Measurements from ENCODE around the gene SEM1.

SEM1 gene

DNA sequence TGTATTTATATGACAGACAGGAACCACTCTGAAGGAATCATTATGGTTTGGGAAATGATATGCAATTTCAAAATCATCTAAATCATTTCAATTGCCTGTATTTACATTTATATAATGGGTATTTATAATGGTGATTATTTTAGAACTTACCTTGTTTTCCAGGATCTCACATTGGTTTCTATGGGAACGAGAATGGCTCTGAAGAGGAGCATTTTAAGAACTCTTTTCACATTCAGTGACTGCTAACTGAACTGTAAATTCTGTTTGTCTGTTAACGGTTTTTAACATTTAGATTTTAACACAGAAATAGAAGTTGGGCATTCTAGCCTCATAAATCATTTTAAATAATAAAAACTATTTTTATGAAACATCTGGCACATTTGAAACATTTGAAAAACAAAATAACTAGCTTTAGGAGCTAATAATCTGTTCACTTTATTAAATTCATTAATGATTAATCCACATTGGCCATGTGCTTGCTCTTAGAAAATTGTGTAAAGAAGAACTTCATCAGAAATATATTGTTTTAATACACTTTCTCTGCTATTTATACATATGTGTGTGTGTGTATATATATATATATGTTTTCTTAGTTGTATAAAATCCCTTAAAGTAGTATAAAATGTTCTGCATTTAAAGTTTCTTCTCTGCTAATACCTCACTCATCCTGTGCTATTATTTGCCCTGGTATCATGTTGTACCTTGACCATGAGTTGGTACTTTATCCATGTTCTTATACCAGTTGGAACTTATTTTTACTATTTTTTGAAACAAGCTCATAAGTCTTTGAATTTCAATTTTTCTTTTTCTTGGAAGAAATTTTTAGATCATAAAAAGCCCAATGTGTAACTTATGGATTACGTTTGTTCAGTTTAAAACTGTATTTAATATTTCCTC, 8.7 kb upstream of the SEM1 start:
- H2AFZ ChIP-seq (ENCODE audit: low read depth, low read length): no peak overlapping the region
- no peak for TF ChIP-seq EZH2phosphoT487 (IDR thresholded peaks at IDR 0.05; ENCODE audit: low read depth)
- TF ChIP-seq, protein P1, sequence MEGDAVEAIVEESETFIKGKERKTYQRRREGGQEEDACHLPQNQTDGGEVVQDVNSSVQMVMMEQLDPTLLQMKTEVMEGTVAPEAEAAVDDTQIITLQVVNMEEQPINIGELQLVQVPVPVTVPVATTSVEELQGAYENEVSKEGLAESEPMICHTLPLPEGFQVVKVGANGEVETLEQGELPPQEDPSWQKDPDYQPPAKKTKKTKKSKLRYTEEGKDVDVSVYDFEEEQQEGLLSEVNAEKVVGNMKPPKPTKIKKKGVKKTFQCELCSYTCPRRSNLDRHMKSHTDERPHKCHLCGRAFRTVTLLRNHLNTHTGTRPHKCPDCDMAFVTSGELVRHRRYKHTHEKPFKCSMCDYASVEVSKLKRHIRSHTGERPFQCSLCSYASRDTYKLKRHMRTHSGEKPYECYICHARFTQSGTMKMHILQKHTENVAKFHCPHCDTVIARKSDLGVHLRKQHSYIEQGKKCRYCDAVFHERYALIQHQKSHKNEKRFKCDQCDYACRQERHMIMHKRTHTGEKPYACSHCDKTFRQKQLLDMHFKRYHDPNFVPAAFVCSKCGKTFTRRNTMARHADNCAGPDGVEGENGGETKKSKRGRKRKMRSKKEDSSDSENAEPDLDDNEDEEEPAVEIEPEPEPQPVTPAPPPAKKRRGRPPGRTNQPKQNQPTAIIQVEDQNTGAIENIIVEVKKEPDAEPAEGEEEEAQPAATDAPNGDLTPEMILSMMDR (IDR thresholded peaks at IDR 0.05; ENCODE audit: low read depth, low read length): no peak
- H3K4me3 ChIP-seq (ENCODE audit: low read length): no peak overlapping the region
- no peaks in the 10 kb centered on the region for H4K20me1 ChIP-seq (ENCODE audit: insufficient read depth, low read length)
- H3K4me2 ChIP-seq (ENCODE audit: low read length): no peak overlapping the region
- no peak overlapping the region for H3K27ac ChIP-seq (ENCODE audit: low read length)
- H3K36me3 ChIP-seq (replicated peaks; ENCODE audit: low read depth, low read length): no peaks in the 10 kb centered on the region
- peaks cover under 1% of the 10 kb centered on the region; the same call in 1 of the 2 replicates for H3K9me3 ChIP-seq (ENCODE audit: insufficient read depth, low read length)
- H3K27me3 ChIP-seq (ENCODE audit: low read depth, low read length): no peaks in the 10 kb centered on the region
- no peaks in the 10 kb centered on the region for H3K4me1 ChIP-seq (ENCODE audit: low read length)
- no peaks in the 10 kb centered on the region for H3K79me2 ChIP-seq (ENCODE audit: low read length)
- no peak overlapping the region for H3K9ac ChIP-seq (ENCODE audit: low read length)

DNA sequence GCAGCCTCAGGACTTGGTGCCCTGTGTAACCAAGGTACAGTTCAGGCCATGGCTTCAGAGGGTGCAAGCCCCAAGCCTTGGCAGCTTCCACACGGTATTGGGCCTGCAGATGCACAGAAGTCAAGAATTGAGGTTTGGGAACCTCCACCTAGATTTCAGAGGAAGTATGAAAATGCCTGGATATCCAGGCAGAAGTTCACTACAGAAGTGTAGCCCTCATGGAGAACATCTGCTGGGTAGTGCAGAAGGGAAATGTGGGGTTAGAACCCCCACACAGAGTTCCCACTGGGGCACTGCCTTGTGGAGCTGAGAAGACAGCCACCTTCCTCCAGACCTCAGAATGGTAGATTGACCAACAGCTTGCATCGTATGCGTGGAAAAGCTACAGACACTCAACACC, 3.4 kb upstream of the SEM1 start:
- TF ChIP-seq, protein P1 (IDR thresholded peaks at IDR 0.05; ENCODE audit: low read depth, low read length): no peak
- TF ChIP-seq EZH2phosphoT487 (IDR thresholded peaks at IDR 0.05; ENCODE audit: low read depth): no peak
- no peak overlapping the region for H3K4me3 ChIP-seq (ENCODE audit: low read length)
- peaks cover 12% of the 10 kb centered on the region for H3K4me1 ChIP-seq (ENCODE audit: low read length)
- no peak overlapping the region for H3K9ac ChIP-seq (ENCODE audit: low read length)
- H3K79me2 ChIP-seq (ENCODE audit: low read length): peaks cover 16% of the 10 kb centered on the region
- H3K4me2 ChIP-seq (ENCODE audit: low read length): no peak overlapping the region
- no peak overlapping the region for H2AFZ ChIP-seq (ENCODE audit: low read depth, low read length)
- no peak overlapping the region for H3K27ac ChIP-seq (ENCODE audit: low read length)
- peaks cover 8% of the 10 kb centered on the region for H4K20me1 ChIP-seq (ENCODE audit: insufficient read depth, low read length)
- H3K27me3 ChIP-seq (ENCODE audit: low read depth, low read length): no peaks in the 10 kb centered on the region
- H3K36me3 ChIP-seq (replicated peaks; ENCODE audit: low read depth, low read length): peaks cover 6% of the 10 kb centered on the region
- H3K9me3 ChIP-seq (ENCODE audit: insufficient read depth, low read length): peaks cover 9% of the 10 kb centered on the region; the same call in 1 of the 2 replicates

DNA sequence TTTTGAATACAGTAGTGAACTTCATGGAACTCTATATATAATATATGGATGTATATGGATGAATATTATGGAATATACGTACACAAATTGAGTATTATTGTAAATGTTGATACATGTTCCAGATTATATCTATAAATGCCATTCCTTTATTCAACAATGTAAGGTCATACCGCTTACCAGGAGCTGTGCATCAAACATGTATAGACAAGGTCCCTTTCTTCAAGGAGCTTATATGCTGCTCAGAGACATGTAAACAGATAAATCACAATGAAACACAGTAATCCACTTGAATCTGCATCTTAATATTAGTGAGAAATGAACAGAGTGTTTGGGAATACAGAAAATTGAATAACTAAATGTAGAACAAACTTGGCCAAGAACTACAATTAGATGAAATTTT, 898 bp upstream of the SEM1 start:
- Histone ChIP-seq H2AFZ (ENCODE audit: low read depth, low read length) (peak overlapping the region; percentile 99), H3K4me1 (ENCODE audit: low read length) (peaks cover 13% of the 10 kb centered on the region), H3K9ac (ENCODE audit: low read length) (no peak overlapping the region), H3K9me3 (ENCODE audit: insufficient read depth, low read length) (peaks cover 9% of the 10 kb centered on the region; the same call in 1 of the 2 replicates), H3K4me2 (ENCODE audit: low read length) (peak overlapping the region; percentile 92; the same call in 1 of the 2 replicates), H3K27ac (ENCODE audit: low read length) (no peak overlapping the region), H3K4me3 (ENCODE audit: low read length) (no peak overlapping the region), H3K27me3 (ENCODE audit: low read depth, low read length) (no peaks in the 10 kb centered on the region), H3K36me3 (replicated peaks; ENCODE audit: low read depth, low read length) (peaks cover 14% of the 10 kb centered on the region), H4K20me1 (ENCODE audit: insufficient read depth, low read length) (peaks cover 24% of the 10 kb centered on the region), H3K79me2 (ENCODE audit: low read length) (peaks cover 40% of the 10 kb centered on the region)
- TF ChIP-seq EZH2phosphoT487 (IDR thresholded peaks at IDR 0.05; ENCODE audit: low read depth): no peak
- TF ChIP-seq, protein P1 (IDR thresholded peaks at IDR 0.05; ENCODE audit: low read depth, low read length): no peak

DNA sequence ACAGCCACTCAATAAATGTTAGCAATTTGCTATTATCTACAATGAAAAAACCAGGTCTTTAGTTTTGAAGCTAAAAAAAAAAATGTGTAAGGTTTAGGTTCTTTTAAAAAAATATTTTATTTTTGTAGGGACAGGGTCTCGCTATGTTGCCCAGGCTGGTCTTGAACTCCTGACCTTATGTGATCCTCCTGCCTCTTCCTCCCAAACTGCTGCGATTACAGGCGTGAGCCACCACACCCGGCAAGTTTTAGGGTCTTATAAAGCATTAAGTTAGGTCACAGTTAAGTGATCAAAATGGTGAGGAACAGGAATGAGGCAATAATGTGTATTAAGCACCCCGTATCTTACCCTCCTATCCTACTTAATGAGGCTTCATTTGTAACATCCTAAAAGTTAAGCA, 774 bp downstream of the SEM1 start:
- H4K20me1 ChIP-seq (ENCODE audit: insufficient read depth, low read length): peaks cover 35% of the 10 kb centered on the region
- peak overlapping the region; percentile 100 for H3K4me3 ChIP-seq (ENCODE audit: low read length)
- H3K36me3 ChIP-seq (replicated peaks; ENCODE audit: low read depth, low read length): peaks cover 21% of the 10 kb centered on the region
- H3K4me1 ChIP-seq (ENCODE audit: low read length): peaks cover 13% of the 10 kb centered on the region
- H3K79me2 ChIP-seq (ENCODE audit: low read length): peaks cover 55% of the 10 kb centered on the region
- H3K9ac ChIP-seq (ENCODE audit: low read length): peak overlapping the region; percentile 93
- peak overlapping the region; percentile 99; the same call in 1 of the 2 replicates for H2AFZ ChIP-seq (ENCODE audit: low read depth, low read length)
- H3K27me3 ChIP-seq (ENCODE audit: low read depth, low read length): no peaks in the 10 kb centered on the region
- H3K4me2 ChIP-seq (ENCODE audit: low read length): peak overlapping the region; percentile 92
- no peak for TF ChIP-seq EZH2phosphoT487 (IDR thresholded peaks at IDR 0.05; ENCODE audit: low read depth)
- TF ChIP-seq, protein P1 (IDR thresholded peaks at IDR 0.05; ENCODE audit: low read depth, low read length): no peak
- H3K27ac ChIP-seq (ENCODE audit: low read length): peak overlapping the region; percentile 71
- peaks cover 9% of the 10 kb centered on the region; the same call in 1 of the 2 replicates for H3K9me3 ChIP-seq (ENCODE audit: insufficient read depth, low read length)
